Natural killer cell (primary cell): ENCODE measurements around the gene IL36B. TPM values are rescaled to one million over a fixed set of nuclear protein-coding genes. Genes with fewer than 3 reads are reported as not detected.

Experiments used
- ATAC-seq, 3 donors: fragments of 150-1000 bp in 2 of 3; fragments of 200-7000 bp in 1 of 3; cut with Tn5 transposase; 1 replicate in 1 of 3; 2 replicates in 2 of 3; pipeline ENCODE4 v1.10.0; 2021; ENCODE audit warnings: mild to moderate bottlenecking in 2 of 3, moderate library complexity in 2 of 3
- DNase-seq, 2 donors: peaks; one replicate each; pipeline versions ENCODE4 v3.0.0 to v3.0.0-alpha.2; 2013 to 2021; ENCODE audit warnings: mixed read lengths in 1 of 2
- H3K27ac ChIP-seq: one replicate; pipeline ENCODE4 v1.5.1; 2013; ENCODE audit warnings: mild to moderate bottlenecking, low read length
- H3K27me3 ChIP-seq: one replicate; pipeline ENCODE4 v1.6.1; 2013; ENCODE audit warnings: low read length; ENCODE audit not compliant: control insufficient read depth, insufficient read depth
- H3K36me3 ChIP-seq: one replicate; pipeline ENCODE4 v1.6.1; 2013; ENCODE audit warnings: low read length; ENCODE audit not compliant: control insufficient read depth, insufficient read depth
- H3K4me1 ChIP-seq: one replicate; pipeline ENCODE4 v1.6.1; 2013; ENCODE audit warnings: low read length; ENCODE audit not compliant: control insufficient read depth, insufficient read depth
- H3K4me3 ChIP-seq: one replicate; pipeline ENCODE4 v1.5.1; 2013; ENCODE audit warnings: low read length
- H3K9me3 ChIP-seq: one replicate; pipeline ENCODE4 v1.6.1; 2013; ENCODE audit warnings: low read length; ENCODE audit not compliant: control insufficient read depth, insufficient read depth
- H3K27ac Mint-ChIP-seq, 2 donors: one replicate each; pipeline ENCODE4 v1.8.0; 2022; ENCODE audit warnings: mild to moderate bottlenecking in 2 of 2, mixed read lengths in 2 of 2, moderate library complexity in 1 of 2
- H3K27me3 Mint-ChIP-seq, 2 donors: one replicate each; pipeline ENCODE4 v1.8.0; 2022; ENCODE audit warnings: low read depth in 2 of 2, mixed read lengths in 2 of 2
- H3K36me3 Mint-ChIP-seq: one replicate; pipeline ENCODE4 v1.8.0; 2022; ENCODE audit warnings: mixed read lengths
- H3K4me1 Mint-ChIP-seq, 2 donors: one replicate each; pipeline ENCODE4 v1.8.0; 2022; ENCODE audit warnings: mixed read lengths in 2 of 2
- H3K4me3 Mint-ChIP-seq: one replicate; pipeline ENCODE4 v1.8.0; 2022; ENCODE audit warnings: mild to moderate bottlenecking, moderate library complexity, mixed read lengths
- H3K9me3 Mint-ChIP-seq, 2 donors: one replicate each; pipeline ENCODE4 v1.8.0; 2022; ENCODE audit warnings: mixed read lengths in 2 of 2
- CTCF ChIP-seq: fragments of 200-600 bp; IDR thresholded peaks from one replicate; pipeline ENCODE4 v1.8.0; 2022; ENCODE audit warnings: antibody characterized with exemption
- WGBS: methylation state at CpG from one replicate; pipeline ENCODE4 v1.1.7; 2013; ENCODE audit warnings: missing lambda C conversion rate; ENCODE audit not compliant: insufficient coverage; 5-methylcytosine and 5-hydroxymethylcytosine counted together
- intact Hi-C: fragments of 100-400 bp; cut with micrococcal nuclease; formaldehyde crosslinking; loops from one replicate; pipeline ENCODE4 v1.14.2; 2022
- total RNA-seq, 4 donors: library from RNA; stranded (reverse); fragments of 120-200 nt in 1 of 4; gene quantifications; one replicate each; pipeline versions ENCODE4 v1.2.3 to v1.2.4, GENCODE V29; 2013 to 2022

Gene IL36B
- total RNA-seq, 3 donors from 2014 or later (not counting 1 experiment from before 2014, with no cell fraction given): not detected

- peak in 1 of 2 donors; percentile 62 for DNase-seq
- Histone ChIP-seq H3K4me3 (no peak overlapping the region), H3K4me1 (peaks cover 10% of the 10 kb centered on the region), H3K9me3 (peaks cover 3% of the 10 kb centered on the region), H3K27me3 (peaks cover 2% of the 10 kb centered on the region), H3K36me3 (no peaks in the 10 kb centered on the region), H3K27ac (no peak overlapping the region)
- no peak overlapping the region for H3K27ac Mint-ChIP-seq
- peaks cover 19% of the 10 kb centered on the region for H3K36me3 Mint-ChIP-seq
- TF ChIP-seq CTCF: no peak
- peaks cover 12 to 31% of the 10 kb centered on the region in 2 donors for H3K27me3 Mint-ChIP-seq
- H3K9me3 Mint-ChIP-seq: peaks cover 6 to 10% of the 10 kb centered on the region in 2 donors
- 85% methylated on average over 14 of the region's 14 CpGs for WGBS
- H3K4me3 Mint-ChIP-seq: no peak overlapping the region
- peaks cover 0 to 6% of the 10 kb centered on the region in 2 donors for H3K4me1 Mint-ChIP-seq
- no peak for ATAC-seq
- intact Hi-C loops: no loop called here
These were observed 57.2 kb downstream of the IL36B start for GRCh38 chr2:112995346-112995920.

DNA sequence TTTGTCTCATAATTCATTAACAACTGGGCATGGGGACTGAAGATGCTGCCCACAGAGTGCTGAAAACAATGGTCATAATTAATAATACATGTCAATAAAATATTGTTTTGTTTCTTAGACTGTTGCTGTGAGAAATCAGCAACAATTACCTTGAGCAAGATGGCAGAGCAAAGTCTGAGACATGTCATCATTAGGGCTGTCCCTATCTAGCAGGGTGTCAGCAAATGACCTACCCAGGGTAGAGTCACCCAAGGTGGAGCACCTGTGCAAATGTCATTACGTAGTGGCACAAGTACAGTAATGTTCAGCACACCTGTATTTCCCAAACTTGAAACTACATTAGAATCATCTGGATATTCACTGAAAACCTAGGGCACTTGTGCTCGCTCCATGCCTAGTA, 58.0 kb downstream of the IL36B start:
- DNase-seq (no peak), ATAC-seq (no peak)
- Histone ChIP-seq H3K9me3 (peaks cover under 1% of the 10 kb centered on the region), H3K4me1 (peaks cover 10% of the 10 kb centered on the region), H3K27me3 (peaks cover 2% of the 10 kb centered on the region), H3K36me3 (no peaks in the 10 kb centered on the region), H3K4me3 (no peak overlapping the region), H3K27ac (no peak overlapping the region)
- Mint-ChIP-seq H3K4me3 (no peak overlapping the region), H3K27me3 (peaks cover 12 to 23% of the 10 kb centered on the region in 2 donors), H3K36me3 (peaks cover 13% of the 10 kb centered on the region), H3K4me1 (peaks cover 0 to 6% of the 10 kb centered on the region in 2 donors), H3K9me3 (peaks cover 6 to 10% of the 10 kb centered on the region in 2 donors), H3K27ac (no peak overlapping the region)
- WGBS: 82% methylated on average over 1 of the region's 2 CpGs
- no peak for TF ChIP-seq CTCF
- intact Hi-C loops: no loop called here

GRCh38 chr2:112993831-112994230, 58.8 kb downstream of the IL36B start:
- Histone ChIP-seq H3K36me3 (no peaks in the 10 kb centered on the region), H3K27me3 (peaks cover 2% of the 10 kb centered on the region), H3K4me1 (peaks cover 10% of the 10 kb centered on the region), H3K4me3 (no peak overlapping the region), H3K9me3 (no peaks in the 10 kb centered on the region), H3K27ac (no peak overlapping the region)
- H3K36me3 Mint-ChIP-seq: peaks cover 9% of the 10 kb centered on the region
- H3K4me1 Mint-ChIP-seq: peaks cover 0 to 6% of the 10 kb centered on the region in 2 donors
- intact Hi-C loops: no loop called here
- H3K9me3 Mint-ChIP-seq: peaks cover 6 to 8% of the 10 kb centered on the region in 2 donors
- peaks cover 12 to 19% of the 10 kb centered on the region in 2 donors for H3K27me3 Mint-ChIP-seq
- DNase-seq (no peak), ATAC-seq (no peak)
- no peak for TF ChIP-seq CTCF
- H3K27ac Mint-ChIP-seq: no peak overlapping the region
- no peak overlapping the region for H3K4me3 Mint-ChIP-seq

- TF ChIP-seq CTCF: no peak
- peaks cover 6 to 15% of the 10 kb centered on the region in 2 donors for H3K4me1 Mint-ChIP-seq
- H3K4me3 ChIP-seq: no peak overlapping the region
- H3K36me3 Mint-ChIP-seq: peaks cover 9% of the 10 kb centered on the region
- WGBS: 79% methylated on average over 2 of the region's 3 CpGs
- no peak overlapping the region for H3K27ac Mint-ChIP-seq
- peaks cover 6% of the 10 kb centered on the region in 2 donors for H3K9me3 Mint-ChIP-seq
- no peaks in the 10 kb centered on the region for H3K36me3 ChIP-seq
- no peaks in the 10 kb centered on the region for H3K4me1 ChIP-seq
- H3K4me3 Mint-ChIP-seq: no peak overlapping the region
- intact Hi-C loops: no loop called here
- H3K27ac ChIP-seq: no peak overlapping the region
- peaks cover 2% of the 10 kb centered on the region for H3K27me3 ChIP-seq
- ATAC-seq (no peak), DNase-seq (no peak)
- H3K27me3 Mint-ChIP-seq: peaks cover 9 to 12% of the 10 kb centered on the region in 2 donors
- no peaks in the 10 kb centered on the region for H3K9me3 ChIP-seq
These were observed 63.1 kb downstream of the IL36B start for GRCh38 chr2:112989611-112990010.
